Keratinocyte (primary cell): ENCODE measurements around the gene ALG12. TPM values are rescaled to one million over a fixed set of nuclear protein-coding genes. Genes with fewer than 3 reads are reported as not detected.
A peak's percentile ranks its signal among the peaks of the same experiment; 100 is the strongest.

Experiments used
- DNase-seq: peaks from one replicate; pipeline ENCODE4 v3.0.0-alpha.2; 2011; ENCODE audit warnings: low read depth, missing footprints, low spot score
- FAIRE-seq: peaks from 2 replicates; lab custom pipeline; 2011; peaks lifted over from hg19 to GRCh38; lab: Jason Lieb, UNC
- H2AFZ ChIP-seq: 2 replicates; pipeline ENCODE4 v1.6.0; 2012; ENCODE audit warnings: low read length, control low read depth, inconsistent platforms; ENCODE audit not compliant: control insufficient read depth
- H3K27ac ChIP-seq: 2 replicates; pipeline ENCODE4 v1.5.1; 2011; ENCODE audit warnings: low read length; ENCODE audit not compliant: control insufficient read depth, insufficient read depth
- H3K27me3 ChIP-seq: 3 replicates; pipeline ENCODE4 v1.6.0; 2011; ENCODE audit warnings: low read length; ENCODE audit not compliant: control insufficient read depth, insufficient read depth; ENCODE audit errors: extremely low read depth
- H3K36me3 ChIP-seq, 2 experiments: 2 replicates in 1 of 2; 3 replicates in 1 of 2; pipeline ENCODE4 v1.5.1; 2011; ENCODE audit warnings: low read length in 2 of 2, mild to moderate bottlenecking in 1 of 2; ENCODE audit not compliant: control insufficient read depth in 2 of 2, insufficient read depth in 2 of 2; ENCODE audit errors: extremely low read depth in 1 of 2
- H3K4me1 ChIP-seq: 3 replicates; pipeline ENCODE4 v1.5.1; 2011; ENCODE audit warnings: low read length; ENCODE audit not compliant: control insufficient read depth, insufficient read depth; ENCODE audit errors: extremely low read depth
- H3K4me2 ChIP-seq: 3 replicates; pipeline ENCODE4 v1.6.0; 2011; ENCODE audit warnings: low read depth, low read length; ENCODE audit not compliant: control insufficient read depth, insufficient read depth; ENCODE audit errors: extremely low read depth
- H3K4me3 ChIP-seq, 3 experiments: fragments of 200-600 bp in 1 of 3; sonication (generic) in 1 of 3; 2 replicates in 2 of 3; 3 replicates in 1 of 3; pipeline ENCODE4 v1.5.1; 2011 to 2016; ENCODE audit warnings: low read length in 3 of 3, mild to moderate bottlenecking in 3 of 3, control low read depth in 2 of 3, inconsistent platforms in 1 of 3, low read depth in 1 of 3, mixed read lengths in 1 of 3, mixed run types in 1 of 3, moderate library complexity in 1 of 3; ENCODE audit not compliant: control insufficient read depth in 2 of 3, insufficient read depth in 2 of 3; ENCODE audit errors: extremely low read depth in 1 of 3
- H3K79me2 ChIP-seq: 2 replicates; pipeline ENCODE4 v1.6.0; 2012; ENCODE audit warnings: low read length; ENCODE audit not compliant: control insufficient read depth, insufficient read depth
- H3K9ac ChIP-seq: 3 replicates; pipeline ENCODE4 v1.6.0; 2011; ENCODE audit warnings: low read length; ENCODE audit not compliant: control insufficient read depth, insufficient read depth; ENCODE audit errors: extremely low read depth
- H3K9me1 ChIP-seq: 3 replicates; pipeline ENCODE4 v1.6.0; 2011; ENCODE audit warnings: low read length; ENCODE audit not compliant: control insufficient read depth, insufficient read depth; ENCODE audit errors: extremely low read depth
- H3K9me3 ChIP-seq: 2 replicates; pipeline ENCODE4 v1.5.1; 2012; ENCODE audit warnings: low read depth, low read length; ENCODE audit not compliant: control insufficient read depth
- H4K20me1 ChIP-seq: 3 replicates; pipeline ENCODE4 v1.6.0; 2011; ENCODE audit warnings: low read length; ENCODE audit not compliant: control insufficient read depth, insufficient read depth; ENCODE audit errors: extremely low read depth
- CTCF ChIP-seq, 3 experiments: IDR thresholded peaks in 1 of 3; conservative IDR thresholded peaks in 1 of 3; optimal IDR thresholded peaks in 1 of 3; 2 replicates in 2 of 3; 3 replicates in 1 of 3; pipeline versions ENCODE3 to v1.5.1; 2011; ENCODE audit warnings: low read length in 3 of 3, mild to moderate bottlenecking in 3 of 3, moderate library complexity in 2 of 3, control low read depth in 1 of 3, inconsistent platforms in 1 of 3; ENCODE audit not compliant: insufficient read depth in 2 of 3; ENCODE audit errors: extremely low read depth in 1 of 3
- EZH2 ChIP-seq: IDR thresholded peaks from one replicate; pipeline ENCODE4 v1.6.1; 2012; ENCODE audit warnings: inconsistent platforms, mild to moderate bottlenecking, low read length, moderate library complexity
- dilution Hi-C: fragments of 300-500 bp; cut with MboI; formaldehyde crosslinking; loops from one replicate; pipeline ENCODE4 v1.7.0; 2020; ENCODE audit warnings: low sequenced_read_pairs; ENCODE audit not compliant: extremely low pct_ligation_motif_present
- polyA plus RNA-seq, 5 experiments: library from polyadenylated mRNA; depleted of rRNA in 3 of 5; stranded (reverse) in 3 of 5; stranded (forward) in 1 of 5; unstranded in 1 of 5; fragments of >200 nt; gene quantifications; 1 replicate in 1 of 5; 2 replicates in 3 of 5; 3 replicates in 1 of 5; pipeline versions ENCODE4 v1.2.1 to v1.2.3, GENCODE V29; 2011 to 2012; ENCODE audit warnings: missing spikeins in 2 of 5, low read depth in 1 of 5, low replicate concordance in 1 of 5

Gene ALG12
- polyA plus RNA-seq, 1 donor (not counting 4 experiments of a cell fraction or from before 2014, with no cell fraction given): 6.3 TPM

- dilution Hi-C loops: no loop called here
- Histone ChIP-seq H3K27me3 (no peaks in the 10 kb centered on the region), H3K27ac (peak overlapping the region; percentile 69), H3K9me1 (no peaks in the 10 kb centered on the region), H3K4me1 (peaks cover 34% of the 10 kb centered on the region), H3K79me2 (no peaks in the 10 kb centered on the region), H2AFZ (peak overlapping the region; percentile 8), H3K4me3 (no peak overlapping the region), H3K4me2 (peak overlapping the region; percentile 35), H3K9ac (peak overlapping the region; percentile 72), H3K36me3 (no peaks in the 10 kb centered on the region), H3K9me3 (no peaks in the 10 kb centered on the region), H4K20me1 (no peaks in the 10 kb centered on the region)
- DNase-seq: no peak
- FAIRE-seq: no peak
- TF ChIP-seq CTCF (optimal IDR thresholded peaks at IDR 0.05 in 1 of 3, IDR thresholded peaks at IDR 0.05 in 1 of 3, conservative IDR thresholded peaks at IDR 0.05 in 1 of 3; ENCODE audit: extremely low read depth in 1 of 3, insufficient read depth in 2 of 3, low read length in 3 of 3): no peak
- no peak for TF ChIP-seq EZH2
These were observed 33.4 kb upstream of the ALG12 start for GRCh38 chr22:49951678-49951985.

DNA sequence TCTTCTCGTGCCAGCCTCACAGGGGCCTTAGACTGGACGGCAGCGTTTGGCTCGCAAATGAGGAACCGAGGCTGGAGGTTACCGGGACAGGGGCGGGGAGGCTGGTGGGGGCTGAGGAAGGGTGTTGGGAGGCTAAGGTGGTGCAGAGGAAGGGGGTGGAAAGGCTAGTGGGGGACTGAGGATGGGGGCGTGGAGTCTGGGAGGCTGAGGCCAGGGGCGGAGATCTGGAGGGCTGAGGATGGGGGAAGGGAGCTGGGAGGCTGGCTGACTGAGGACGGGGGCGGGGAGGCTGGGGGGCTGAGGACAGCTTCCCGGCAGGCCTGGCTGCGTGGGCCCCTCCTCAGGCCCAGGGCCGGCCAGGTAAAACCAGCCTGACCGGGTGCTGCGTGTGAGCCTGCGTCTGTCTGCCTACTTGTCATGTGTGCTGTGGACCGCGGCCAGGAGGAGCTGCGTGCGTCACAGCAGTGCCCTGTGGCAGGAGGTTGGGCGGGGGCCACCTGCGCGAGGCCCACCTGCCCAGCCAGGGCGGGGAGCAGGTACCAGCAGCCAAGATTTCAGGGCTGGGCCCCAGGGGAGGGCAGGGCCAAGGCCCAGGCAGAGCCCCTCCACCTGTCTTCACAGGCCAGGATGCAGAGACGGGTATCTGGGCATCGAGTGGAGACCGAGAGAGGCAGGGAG lies 32.9 kb upstream of the ALG12 start:
- no peaks in the 10 kb centered on the region for H3K27me3 ChIP-seq
- H3K79me2 ChIP-seq: no peaks in the 10 kb centered on the region
- TF ChIP-seq EZH2 (no peak), CTCF (optimal IDR thresholded peaks at IDR 0.05 in 1 of 3, IDR thresholded peaks at IDR 0.05 in 1 of 3, conservative IDR thresholded peaks at IDR 0.05 in 1 of 3; ENCODE audit: extremely low read depth in 1 of 3, insufficient read depth in 2 of 3, low read length in 3 of 3) (no peak)
- H3K4me1 ChIP-seq: peaks cover 37% of the 10 kb centered on the region
- dilution Hi-C loops: no loop called here
- H3K27ac ChIP-seq: peak overlapping the region; percentile 69
- DNase-seq (no peak), FAIRE-seq (peak; percentile 64)
- H3K4me2 ChIP-seq: peak overlapping the region; percentile 35
- H4K20me1 ChIP-seq: no peaks in the 10 kb centered on the region
- H3K9ac ChIP-seq: peak overlapping the region; percentile 72
- H3K36me3 ChIP-seq: no peaks in the 10 kb centered on the region
- no peaks in the 10 kb centered on the region for H3K9me3 ChIP-seq
- no peak overlapping the region for H3K4me3 ChIP-seq
- no peaks in the 10 kb centered on the region for H3K9me1 ChIP-seq
- H2AFZ ChIP-seq: peak overlapping the region; percentile 30
